HUES48 (cell line): ENCODE results near the gene EFCAB8.
"Not testable (repeated sequence)": the region's sequence is repeated elsewhere in the genome, so short reads cannot be mapped to it uniquely, and the experiment has no call there.

Experiments used
- H3K27ac ChIP-seq: one replicate; pipeline ENCODE4 v1.7.0; 2013; ENCODE audit warnings: low read depth, low read length, inconsistent platforms
- H3K27me3 ChIP-seq: 2 replicates; pipeline ENCODE4 v1.6.1; 2013; ENCODE audit warnings: mild to moderate bottlenecking, low read length; ENCODE audit not compliant: control insufficient read depth, insufficient read depth
- H3K36me3 ChIP-seq: 2 replicates; pipeline ENCODE4 v1.6.1; 2013; ENCODE audit warnings: low read length; ENCODE audit not compliant: control insufficient read depth, insufficient read depth
- H3K4me1 ChIP-seq: 2 replicates; pipeline ENCODE4 v1.6.1; 2013; ENCODE audit warnings: mild to moderate bottlenecking, low read length; ENCODE audit not compliant: control insufficient read depth, insufficient read depth
- H3K4me3 ChIP-seq: 2 replicates; pipeline ENCODE4 v1.5.1; 2013; ENCODE audit warnings: mild to moderate bottlenecking, low read depth, low read length
- H3K9ac ChIP-seq: 2 replicates; pipeline ENCODE4 v1.6.1; 2013; ENCODE audit warnings: mild to moderate bottlenecking, low read depth, low read length, moderate library complexity
- H3K9me3 ChIP-seq: 2 replicates; pipeline ENCODE4 v1.6.1; 2013; ENCODE audit warnings: low read length; ENCODE audit not compliant: control insufficient read depth, insufficient read depth

Gene EFCAB8

GRCh38 chr20:32930181-32930580 is 71.5 kb downstream of the EFCAB8 start:
- H3K4me1 ChIP-seq = no peaks in the 10 kb centered on the region
- no peaks in the 10 kb centered on the region for H3K27me3 ChIP-seq
- H3K9me3 ChIP-seq = no peaks in the 10 kb centered on the region
- H3K4me3 ChIP-seq = no peak overlapping the region
- H3K27ac ChIP-seq = no peak overlapping the region
- H3K9ac ChIP-seq = no peak overlapping the region
- no peaks in the 10 kb centered on the region for H3K36me3 ChIP-seq

- Histone ChIP-seq H3K27ac (no peak overlapping the region), H3K27me3 (no peaks in the 10 kb centered on the region), H3K4me3 (no peak overlapping the region), H3K9ac (no peak overlapping the region), H3K9me3 (no peaks in the 10 kb centered on the region), H3K4me1 (no peaks in the 10 kb centered on the region), H3K36me3 (no peaks in the 10 kb centered on the region)
Observed at GRCh38 chr20:32930701-32931100, 72.0 kb downstream of the EFCAB8 start.

- no peak overlapping the region for H3K27ac ChIP-seq
- H3K9ac ChIP-seq = no peak overlapping the region
- no peaks in the 10 kb centered on the region for H3K27me3 ChIP-seq
- H3K4me1 ChIP-seq = no peaks in the 10 kb centered on the region
- no peaks in the 10 kb centered on the region for H3K36me3 ChIP-seq
- no peak overlapping the region for H3K4me3 ChIP-seq
- no peaks in the 10 kb centered on the region for H3K9me3 ChIP-seq
Observed at GRCh38 chr20:32934580-32934979, 75.9 kb downstream of the EFCAB8 start.

- Histone ChIP-seq H3K27ac (no peak overlapping the region), H3K4me3 (no peak overlapping the region), H3K27me3 (peaks cover 6% of the 10 kb centered on the region), H3K9ac (no peak overlapping the region), H3K4me1 (no peaks in the 10 kb centered on the region), H3K9me3 (no peaks in the 10 kb centered on the region), H3K36me3 (no peaks in the 10 kb centered on the region)
Observed at GRCh38 chr20:32941155-32941885, 82.6 kb downstream of the EFCAB8 start.

GRCh38 chr20:32943490-32944052 is 84.8 kb downstream of the EFCAB8 start:
- Histone ChIP-seq H3K4me3 (no peak overlapping the region), H3K9me3 (no peaks in the 10 kb centered on the region), H3K27me3 (peaks cover 24% of the 10 kb centered on the region), H3K27ac (no peak overlapping the region), H3K4me1 (no peaks in the 10 kb centered on the region), H3K9ac (no peak overlapping the region), H3K36me3 (no peaks in the 10 kb centered on the region)

GRCh38 chr20:32945710-32946221 is 87.0 kb downstream of the EFCAB8 start:
- Histone ChIP-seq H3K27ac (no peak overlapping the region), H3K9ac (no peak overlapping the region), H3K4me1 (no peaks in the 10 kb centered on the region), H3K9me3 (no peaks in the 10 kb centered on the region), H3K27me3 (peaks cover 42% of the 10 kb centered on the region), H3K36me3 (no peaks in the 10 kb centered on the region), H3K4me3 (no peak overlapping the region)

GRCh38 chr20:32946629-32947028 is 87.9 kb downstream of the EFCAB8 start:
- Histone ChIP-seq H3K36me3 (no peaks in the 10 kb centered on the region), H3K27ac (no peak overlapping the region), H3K9ac (no peak overlapping the region), H3K9me3 (no peaks in the 10 kb centered on the region), H3K4me3 (no peak overlapping the region), H3K4me1 (no peaks in the 10 kb centered on the region), H3K27me3 (peaks cover 51% of the 10 kb centered on the region)

- not testable (repeated sequence) for H3K9me3 ChIP-seq, H3K9ac ChIP-seq, H3K4me3 ChIP-seq, H3K4me1 ChIP-seq, H3K36me3 ChIP-seq
- H3K27me3 ChIP-seq = peaks cover 71% of the 10 kb centered on the region
- H3K27ac ChIP-seq = peak overlapping the region; percentile 44
Observed at GRCh38 chr20:32950539-32950938, 91.8 kb downstream of the EFCAB8 start.

GRCh38 chr20:32957459-32957858 is 98.7 kb downstream of the EFCAB8 start:
- Histone ChIP-seq H3K4me3 (no peak overlapping the region), H3K27me3 (peaks cover 12% of the 10 kb centered on the region), H3K4me1 (no peaks in the 10 kb centered on the region), H3K9ac (no peak overlapping the region), H3K36me3 (no peaks in the 10 kb centered on the region), H3K9me3 (peaks cover 8% of the 10 kb centered on the region; the same call in 1 of the 2 replicates), H3K27ac (no peak overlapping the region)

- no peaks in the 10 kb centered on the region for H3K36me3 ChIP-seq
- no peak overlapping the region for H3K9ac ChIP-seq
- H3K4me1 ChIP-seq = no peaks in the 10 kb centered on the region
- H3K27me3 ChIP-seq = peaks cover 1% of the 10 kb centered on the region
- H3K27ac ChIP-seq = no peak overlapping the region
- H3K4me3 ChIP-seq = no peak overlapping the region
- H3K9me3 ChIP-seq = peaks cover 8% of the 10 kb centered on the region; the same call in 1 of the 2 replicates
Observed at GRCh38 chr20:32958574-32958973, 99.9 kb downstream of the EFCAB8 start.
